RWPE1 (cell line): Measurements from ENCODE around the gene TSPAN9.

Experiments used
- CTCF ChIA-PET: fragments of 350-600 bp; sonication (Branson Sonifier 250); formaldehyde crosslinking; extraction: SDS; loops from one replicate; lab custom pipeline; 2021; lab: Yijun Ruan, JAX
- POLR2A ChIA-PET: fragments of 400-600 bp; formaldehyde crosslinking; extraction: SDS; loops from one replicate; lab custom pipeline; 2020; ENCODE audit warnings: antibody characterized with exemption; ENCODE audit not compliant: low non-redundant PET; lab: Yijun Ruan, JAX
- DNase-seq: peaks from one replicate; pipeline ENCODE4 v3.0.0; 2012; ENCODE audit warnings: low spot score
- H3K27ac ChIP-seq: fragments of 450-650 bp; 2 replicates; pipeline ENCODE4 v1.5.1; 2017
- CTCF ChIP-seq: fragments of 450-650 bp; conservative IDR thresholded peaks from 2 replicates; pipeline ENCODE4 v1.5.1; 2017; ENCODE audit warnings: low read depth, mild to moderate bottlenecking

Gene TSPAN9

GRCh38 chr12:3048540-3048939, 28.6 kb upstream of the TSPAN9 start:
- no peak overlapping the region for H3K27ac ChIP-seq
- ChIA-PET CTCF (interaction anchor here (0.8 kb wide), 1 partner anchor 14 kb away, joined by 4 read pairs; no protein-coding TSS in a partner anchor), POLR2A (no interaction called here)
- TF ChIP-seq CTCF: no peak
- no peak for DNase-seq

- DNase-seq: no peak
- ChIA-PET POLR2A (no interaction called here), CTCF (interaction anchor here (0.8 kb wide), 1 partner anchor 14 kb away, joined by 4 read pairs; no protein-coding TSS in a partner anchor)
- H3K27ac ChIP-seq: no peak overlapping the region
- TF ChIP-seq CTCF: no peak
Measured at GRCh38 chr12:3049176-3049575, 28.0 kb upstream of the TSPAN9 start.

GRCh38 chr12:3049611-3050249, 27.4 kb upstream of the TSPAN9 start:
- CTCF ChIA-PET: no interaction called here
- no peak for TF ChIP-seq CTCF
- DNase-seq: no peak

GRCh38 chr12:3054374-3054773, 22.8 kb upstream of the TSPAN9 start:
- H3K27ac ChIP-seq: no peak overlapping the region
- DNase-seq: no peak
- ChIA-PET CTCF (no interaction called here), POLR2A (no interaction called here)
- no peak for TF ChIP-seq CTCF

More at GRCh38 chr12:3049611-3050249, 27.4 kb upstream of the TSPAN9 start:
- no peak overlapping the region for H3K27ac ChIP-seq
- POLR2A ChIA-PET: no interaction called here

GRCh38 chr12:3055026-3055703, 22.0 kb upstream of the TSPAN9 start:
- ChIA-PET POLR2A (no interaction called here), CTCF (no interaction called here)
- no peak overlapping the region for H3K27ac ChIP-seq
- DNase-seq: no peak
- no peak for TF ChIP-seq CTCF

- no peak for DNase-seq
- no peak overlapping the region for H3K27ac ChIP-seq
- ChIA-PET POLR2A (no interaction called here), CTCF (interaction anchor here (0.5 to 1.0 kb wide), 2 partner anchors 36 to 1759 kb away, joined by 3 read pairs; no protein-coding TSS in a partner anchor)
- no peak for TF ChIP-seq CTCF
Measured at GRCh38 chr12:3055704-3056467, 21.3 kb upstream of the TSPAN9 start.
